BJ (cell line): Measurements from ENCODE around the gene KLHL22. TPM values are rescaled to one million over a fixed set of nuclear protein-coding genes. Genes with fewer than 3 reads are reported as not detected.
"Not testable (repeated sequence)": the region's sequence is repeated elsewhere in the genome, so short reads cannot be mapped to it uniquely, and the experiment has no call there.

Experiments
- CTCF ChIA-PET: fragments of 350-600 bp; formaldehyde crosslinking; extraction: SDS; loops from one replicate; lab custom pipeline; 2021; ENCODE audit warnings: antibody characterized with exemption, inconsistent platforms; lab: Yijun Ruan, JAX
- POLR2A ChIA-PET: fragments of 300-600 bp; sonication (Branson Sonifier 250); formaldehyde crosslinking; extraction: SDS; loops from one replicate; lab custom pipeline; 2021; ENCODE audit warnings: antibody characterized with exemption; lab: Charles Lee
- DNase-seq: peaks from one replicate; pipeline ENCODE4 v3.0.0-alpha.2; 2011; ENCODE audit warnings: low read depth
- H3K27me3 ChIP-seq: 2 replicates; pipeline ENCODE4 v1.6.0; 2011; ENCODE audit warnings: low read length; ENCODE audit not compliant: control insufficient read depth, insufficient read depth
- H3K36me3 ChIP-seq: 2 replicates; pipeline ENCODE4 v1.5.1; 2011; ENCODE audit warnings: low read length; ENCODE audit not compliant: control insufficient read depth, insufficient read depth
- H3K4me3 ChIP-seq: 2 replicates; pipeline ENCODE4 v1.5.1; 2011; ENCODE audit warnings: low read depth, mild to moderate bottlenecking, control low read depth, low read length
- CTCF ChIP-seq: IDR thresholded peaks from 2 replicates; pipeline ENCODE4 v1.5.1; 2011; ENCODE audit warnings: low read depth, mild to moderate bottlenecking, control low read depth, inconsistent platforms, low read length, moderate library complexity; ENCODE audit not compliant: insufficient read depth
- polyA plus RNA-seq: library from polyadenylated mRNA; depleted of rRNA; stranded (reverse); fragments of >200 nt; gene quantifications from 2 replicates; pipeline ENCODE4 v1.2.3, GENCODE V29; 2011

The KLHL22 gene
- polyA plus RNA-seq, 1 experiment: 34.0 TPM

GRCh38 chr22:20451920-20452319 is 43.7 kb downstream of the KLHL22 start:
- TF ChIP-seq CTCF: no peak
- peaks cover 3% of the 10 kb centered on the region; the same call in 1 of the 2 replicates for H3K36me3 ChIP-seq
- no peak overlapping the region for H3K4me3 ChIP-seq
- ChIA-PET CTCF (interaction anchor here (1.1 to 3.5 kb wide), 2 partner anchors 11 to 34 kb away, joined by 3 to 8 read pairs; no protein-coding TSS in a partner anchor), POLR2A (no interaction called here)
- no peaks in the 10 kb centered on the region for H3K27me3 ChIP-seq
- no peak for DNase-seq

GRCh38 chr22:20451129-20451778 is 44.3 kb downstream of the KLHL22 start:
- H3K36me3 ChIP-seq, H3K27me3 ChIP-seq, POLR2A ChIA-PET, DNase-seq, H3K4me3 ChIP-seq: not testable (repeated sequence)
- CTCF ChIA-PET: interaction anchor here (3.5 kb wide), 1 partner anchor 10 kb away, joined by 8 read pairs; no protein-coding TSS in a partner anchor

GRCh38 chr22:20450551-20450906 is 45.1 kb downstream of the KLHL22 start:
- CTCF ChIA-PET: interaction anchor here (3.5 kb wide), 1 partner anchor 9 kb away, joined by 8 read pairs; no protein-coding TSS in a partner anchor
- no peak for DNase-seq
- Histone ChIP-seq H3K27me3 (no peaks in the 10 kb centered on the region), H3K4me3 (no peak overlapping the region), H3K36me3 (peaks cover 3% of the 10 kb centered on the region; the same call in 1 of the 2 replicates)
- POLR2A ChIA-PET: no interaction called here
- no peak for TF ChIP-seq CTCF

GRCh38 chr22:20449819-20450550 is 45.6 kb downstream of the KLHL22 start:
- TF ChIP-seq CTCF: no peak
- POLR2A ChIA-PET: no interaction called here
- DNase-seq: no peak
- CTCF ChIA-PET: interaction anchor here (2.0 to 3.5 kb wide), 2 partner anchors 9 to 32 kb away, joined by 8 to 10 read pairs; no protein-coding TSS in a partner anchor
- no peak overlapping the region for H3K4me3 ChIP-seq
- no peaks in the 10 kb centered on the region for H3K27me3 ChIP-seq
- H3K36me3 ChIP-seq: peaks cover 4% of the 10 kb centered on the region; the same call in 1 of the 2 replicates

GRCh38 chr22:20448630-20449029 is 47.0 kb downstream of the KLHL22 start:
- H3K36me3 ChIP-seq: peaks cover 7% of the 10 kb centered on the region
- TF ChIP-seq CTCF: no peak
- no peak overlapping the region for H3K4me3 ChIP-seq
- POLR2A ChIA-PET: no interaction called here
- DNase-seq: no peak
- no peaks in the 10 kb centered on the region for H3K27me3 ChIP-seq
- CTCF ChIA-PET: interaction anchor here (1.2 to 2.0 kb wide), 2 partner anchors 10 to 30 kb away, joined by 4 to 10 read pairs; no protein-coding TSS in a partner anchor
